CD4-positive, alpha-beta T cell treated with Interleukin-10 for 1 hour (primary cell): ENCODE data around the gene MARCHF6.
A peak's percentile ranks its signal among the peaks of the same experiment; 100 is the strongest.
"Not testable (repeated sequence)": the region's sequence is repeated elsewhere in the genome, so short reads cannot be mapped to it uniquely, and the experiment has no call there.

ENCODE experiments used
- DNase-seq: peaks from one replicate; pipeline ENCODE4 v3.0.0-alpha.2; 2020

Gene MARCHF6

GRCh38 chr5:10377081-10377480 is 23.6 kb downstream of the MARCHF6 start:
- peak; percentile 15 for DNase-seq

- no peak for DNase-seq
These were observed 28.3 kb downstream of the MARCHF6 start for GRCh38 chr5:10381803-10382202.

GRCh38 chr5:10384483-10384882 is 31.0 kb downstream of the MARCHF6 start:
- no peak for DNase-seq

- no peak for DNase-seq
These were observed 34.2 kb downstream of the MARCHF6 start for GRCh38 chr5:10387690-10388089.

- no peak for DNase-seq
These were observed 37.6 kb downstream of the MARCHF6 start for GRCh38 chr5:10391130-10391529.

GRCh38 chr5:10392567-10393328 is 39.3 kb downstream of the MARCHF6 start:
- not testable (repeated sequence) for DNase-seq

- no peak for DNase-seq
These were observed 40.0 kb downstream of the MARCHF6 start for GRCh38 chr5:10393491-10393890.

GRCh38 chr5:10396552-10396951 is 43.1 kb downstream of the MARCHF6 start:
- no peak for DNase-seq

GRCh38 chr5:10399839-10400238 is 46.3 kb downstream of the MARCHF6 start:
- no peak for DNase-seq

- no peak for DNase-seq
These were observed 46.9 kb downstream of the MARCHF6 start for GRCh38 chr5:10400411-10400810.

- DNase-seq: no peak
These were observed 47.3 kb downstream of the MARCHF6 start for GRCh38 chr5:10400831-10401230.

GRCh38 chr5:10401498-10401897 is 48.0 kb downstream of the MARCHF6 start:
- no peak for DNase-seq
